SK-N-DZ (cell line): ENCODE measurements around the gene MICAL2.
"Not testable (repeated sequence)": the region's sequence is repeated elsewhere in the genome, so short reads cannot be mapped to it uniquely, and the experiment has no call there.

Source experiments
- DNase-seq: peaks from one replicate; pipeline ENCODE4 v3.0.0-alpha.2; 2015; ENCODE audit warnings: low spot score

The MICAL2 gene

GRCh38 chr11:12131943-12132789 is 21.8 kb downstream of the MICAL2 start:
- no peak for DNase-seq

GRCh38 chr11:12132790-12133145 is 22.4 kb downstream of the MICAL2 start:
- no peak for DNase-seq

GRCh38 chr11:12133547-12134235 is 23.3 kb downstream of the MICAL2 start:
- no peak for DNase-seq

- DNase-seq: no peak
Measured at GRCh38 chr11:12134236-12134585, 23.8 kb downstream of the MICAL2 start.

- DNase-seq: no peak
Measured at GRCh38 chr11:12135185-12135584, 24.8 kb downstream of the MICAL2 start.

- DNase-seq: no peak
Measured at GRCh38 chr11:12137005-12137690, 26.8 kb downstream of the MICAL2 start.

GRCh38 chr11:12137938-12138731 is 27.7 kb downstream of the MICAL2 start:
- no peak for DNase-seq

- no peak for DNase-seq
Measured at GRCh38 chr11:12139144-12139881, 28.9 kb downstream of the MICAL2 start.

GRCh38 chr11:12140186-12140793 is 29.9 kb downstream of the MICAL2 start:
- no peak for DNase-seq

- DNase-seq: no peak
Measured at GRCh38 chr11:12141283-12141682, 30.9 kb downstream of the MICAL2 start.

- no peak for DNase-seq
Measured at GRCh38 chr11:12142176-12142575, 31.8 kb downstream of the MICAL2 start.

GRCh38 chr11:12142909-12143308 is 32.5 kb downstream of the MICAL2 start:
- DNase-seq: no peak

GRCh38 chr11:12143461-12144258 is 33.3 kb downstream of the MICAL2 start:
- no peak for DNase-seq

- no peak for DNase-seq
Measured at GRCh38 chr11:12144330-12145174, 34.2 kb downstream of the MICAL2 start.

- not testable (repeated sequence) for DNase-seq
Measured at GRCh38 chr11:12146678-12147077, 36.3 kb downstream of the MICAL2 start.

GRCh38 chr11:12147827-12148226 is 37.4 kb downstream of the MICAL2 start:
- no peak for DNase-seq

- no peak for DNase-seq
Measured at GRCh38 chr11:12148466-12148865, 38.1 kb downstream of the MICAL2 start.

- DNase-seq: no peak
Measured at GRCh38 chr11:12148882-12149281, 38.5 kb downstream of the MICAL2 start.
